22Rv1 (cell line): ENCODE measurements around the gene TMEM123.

Source experiments
- ZFX ChIP-seq: fragments of 450-650 bp; IDR thresholded peaks from 2 replicates; pipeline ENCODE4 v1.6.1; 2017; ENCODE audit warnings: antibody characterized with exemption, borderline replicate concordance
- TF ChIP-seq, protein P1 (sequence below): fragments of 450-650 bp; IDR thresholded peaks from 2 replicates; pipeline ENCODE4 v1.5.1; 2017; ENCODE audit warnings: mild to moderate bottlenecking

- TF ChIP-seq, protein P1, sequence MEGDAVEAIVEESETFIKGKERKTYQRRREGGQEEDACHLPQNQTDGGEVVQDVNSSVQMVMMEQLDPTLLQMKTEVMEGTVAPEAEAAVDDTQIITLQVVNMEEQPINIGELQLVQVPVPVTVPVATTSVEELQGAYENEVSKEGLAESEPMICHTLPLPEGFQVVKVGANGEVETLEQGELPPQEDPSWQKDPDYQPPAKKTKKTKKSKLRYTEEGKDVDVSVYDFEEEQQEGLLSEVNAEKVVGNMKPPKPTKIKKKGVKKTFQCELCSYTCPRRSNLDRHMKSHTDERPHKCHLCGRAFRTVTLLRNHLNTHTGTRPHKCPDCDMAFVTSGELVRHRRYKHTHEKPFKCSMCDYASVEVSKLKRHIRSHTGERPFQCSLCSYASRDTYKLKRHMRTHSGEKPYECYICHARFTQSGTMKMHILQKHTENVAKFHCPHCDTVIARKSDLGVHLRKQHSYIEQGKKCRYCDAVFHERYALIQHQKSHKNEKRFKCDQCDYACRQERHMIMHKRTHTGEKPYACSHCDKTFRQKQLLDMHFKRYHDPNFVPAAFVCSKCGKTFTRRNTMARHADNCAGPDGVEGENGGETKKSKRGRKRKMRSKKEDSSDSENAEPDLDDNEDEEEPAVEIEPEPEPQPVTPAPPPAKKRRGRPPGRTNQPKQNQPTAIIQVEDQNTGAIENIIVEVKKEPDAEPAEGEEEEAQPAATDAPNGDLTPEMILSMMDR = no peak
- TF ChIP-seq ZFX = no peak
Measured at GRCh38 chr11:102408339-102408738, 44.2 kb downstream of the TMEM123 start.
